ENCODE measurements around the gene CLTCL1. TPM values are rescaled to one million over a fixed set of nuclear protein-coding genes. Genes with fewer than 3 reads are reported as not detected.
"Not testable (repeated sequence)": the region's sequence is repeated elsewhere in the genome, so short reads cannot be mapped to it uniquely, and the experiment has no call there.

Gene CLTCL1
- polyA plus RNA-seq, 3 donors = 3.9 to 5.4 (median 4.5) TPM

DNA sequence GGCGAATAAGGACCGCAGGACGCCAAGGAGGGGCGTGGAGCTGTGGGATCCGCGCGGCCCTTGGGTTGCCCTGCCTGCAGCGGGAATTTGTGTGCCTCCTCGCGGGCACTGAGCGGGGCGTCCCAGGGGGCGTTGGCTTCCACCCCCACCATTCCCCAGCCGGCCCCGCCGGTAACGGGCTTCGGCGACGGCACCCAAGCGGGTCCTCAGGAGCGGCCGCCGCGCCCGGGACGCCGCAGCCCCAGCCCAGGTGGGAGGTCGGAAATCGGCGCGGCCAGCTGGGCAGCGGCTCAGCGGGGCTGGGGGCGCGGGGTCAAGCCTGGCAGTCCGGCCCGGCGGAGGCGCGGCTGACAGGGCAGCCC is 320 bp downstream of the CLTCL1 start:
- no peak for DNase-seq (ENCODE audit: low read depth in 3 of 3, low spot score in 2 of 3)

DNA sequence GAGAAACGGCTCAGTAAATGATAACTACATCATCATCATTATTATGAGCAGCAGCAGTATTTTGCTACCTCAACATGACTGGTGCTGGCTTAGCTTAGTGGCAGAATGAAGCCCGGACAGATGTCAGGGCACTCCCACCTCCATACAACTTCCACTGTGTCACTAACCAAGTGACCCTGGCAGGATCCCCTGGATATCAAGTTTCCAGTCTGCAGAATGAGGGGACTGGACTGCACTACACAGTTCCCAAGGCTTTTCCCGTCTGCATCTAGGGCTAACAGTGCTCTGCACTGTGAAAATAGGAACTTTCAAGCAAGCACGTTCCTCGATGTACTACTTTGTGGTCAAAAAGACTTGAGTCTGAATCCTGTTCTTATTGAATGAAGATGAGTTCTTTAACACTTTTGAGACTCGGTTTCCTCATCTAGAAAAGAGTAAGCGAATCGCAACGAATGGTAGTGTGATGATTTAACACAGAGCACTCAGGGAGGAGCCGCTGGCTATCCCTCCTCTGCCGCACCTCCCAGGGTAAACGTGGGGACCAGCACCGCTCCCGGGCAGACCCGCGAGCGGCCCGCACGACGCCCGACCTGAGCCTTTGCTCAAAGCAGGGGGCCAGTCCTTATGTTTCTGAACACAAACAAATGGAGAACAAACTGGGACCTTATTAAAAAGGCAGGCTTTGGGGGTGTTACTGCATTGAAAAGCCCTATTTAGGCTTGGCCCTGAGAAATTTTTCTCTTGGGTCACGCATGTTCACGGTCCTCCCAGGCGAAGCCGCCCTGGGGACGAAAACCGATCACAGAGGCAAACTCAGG is 910 bp downstream of the CLTCL1 start:
- DNase-seq (ENCODE audit: low read depth in 3 of 3, low spot score in 2 of 3) = no peak

DNA sequence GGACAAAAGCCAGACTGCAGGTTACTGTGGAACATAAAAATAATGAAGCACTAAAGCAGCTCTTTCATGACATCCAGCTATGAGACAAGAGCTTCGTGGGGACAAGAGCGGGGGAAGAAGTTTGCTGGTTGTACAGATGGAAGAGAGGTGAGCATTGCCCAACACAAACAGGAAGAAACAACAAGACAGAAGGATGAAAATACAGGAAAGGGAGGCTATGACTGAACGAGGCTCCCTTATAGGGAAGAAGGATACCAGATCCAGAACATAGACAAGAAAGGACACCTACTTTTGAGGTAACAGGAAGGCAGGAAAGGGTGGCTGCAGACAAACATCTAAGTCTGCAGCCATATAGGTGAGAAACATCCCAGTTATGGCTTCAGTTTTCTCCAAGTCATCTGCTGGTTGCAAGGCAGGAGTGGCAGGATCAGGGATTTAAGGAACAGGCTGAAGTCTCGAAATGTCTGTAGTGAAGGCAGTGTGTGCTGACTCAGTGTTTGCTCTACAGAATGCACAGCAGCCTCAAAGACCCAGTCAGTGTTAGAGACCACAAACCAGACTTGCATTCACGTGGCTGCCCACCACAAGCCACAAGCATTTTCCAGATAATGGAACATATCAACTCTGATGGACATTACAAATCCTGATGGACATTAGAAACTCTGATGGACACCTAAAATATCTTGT is 1.9 kb downstream of the CLTCL1 start:
- DNase-seq (ENCODE audit: low read depth in 3 of 3, low spot score in 2 of 3) = no peak

DNA sequence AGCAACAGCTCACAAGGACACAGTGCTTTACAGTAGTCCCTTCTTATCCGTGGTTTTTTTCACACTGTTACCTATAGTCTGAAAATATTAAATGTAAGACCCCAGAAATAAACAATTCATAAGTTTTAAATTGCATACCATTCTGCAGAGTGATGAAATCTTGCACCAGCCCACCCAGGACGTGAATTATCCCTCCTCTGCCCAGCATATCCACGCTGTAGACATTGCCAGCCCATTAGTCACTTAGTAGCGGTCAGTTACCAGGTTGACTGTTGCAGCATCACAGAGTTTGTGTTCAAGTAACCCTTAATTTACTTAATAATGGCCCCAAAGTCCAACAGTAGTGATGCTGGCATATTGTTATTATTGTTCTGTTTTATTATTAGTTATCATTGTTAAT is 3.6 kb downstream of the CLTCL1 start:
- DNase-seq (ENCODE audit: low read depth in 3 of 3, low spot score in 2 of 3) = no peak

DNA sequence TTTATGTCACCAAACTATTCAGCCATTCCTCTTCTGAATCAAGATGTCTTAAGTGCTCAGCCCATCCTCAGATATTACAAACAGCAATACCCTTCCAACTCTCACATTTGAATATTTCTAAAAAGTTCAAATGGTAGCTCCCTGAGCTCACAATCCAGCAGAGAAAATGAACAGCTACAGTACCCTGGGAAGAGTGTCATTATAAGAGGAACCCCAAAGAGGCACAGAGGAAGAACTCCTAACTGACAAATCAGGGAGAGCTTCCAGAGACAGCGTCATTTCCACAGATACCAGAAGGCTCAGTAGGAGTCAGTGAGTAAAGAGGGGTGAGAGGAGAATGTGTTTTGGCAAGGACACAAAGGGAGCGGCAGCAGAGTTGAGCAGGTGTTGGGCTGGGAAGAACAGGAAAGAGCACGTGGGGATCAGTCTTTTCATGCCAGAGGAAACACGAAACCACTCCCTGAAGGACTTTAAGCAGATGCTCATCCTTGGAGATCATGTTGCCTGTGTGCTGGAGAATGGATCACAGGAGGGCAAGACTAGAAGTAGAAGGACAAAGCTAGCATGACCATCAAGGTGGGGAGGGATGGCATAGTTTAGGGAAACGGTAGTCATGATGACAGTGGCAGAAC is 4.3 kb downstream of the CLTCL1 start:
- DNase-seq (ENCODE audit: low read depth in 3 of 3, low spot score in 2 of 3) = no peak

DNA sequence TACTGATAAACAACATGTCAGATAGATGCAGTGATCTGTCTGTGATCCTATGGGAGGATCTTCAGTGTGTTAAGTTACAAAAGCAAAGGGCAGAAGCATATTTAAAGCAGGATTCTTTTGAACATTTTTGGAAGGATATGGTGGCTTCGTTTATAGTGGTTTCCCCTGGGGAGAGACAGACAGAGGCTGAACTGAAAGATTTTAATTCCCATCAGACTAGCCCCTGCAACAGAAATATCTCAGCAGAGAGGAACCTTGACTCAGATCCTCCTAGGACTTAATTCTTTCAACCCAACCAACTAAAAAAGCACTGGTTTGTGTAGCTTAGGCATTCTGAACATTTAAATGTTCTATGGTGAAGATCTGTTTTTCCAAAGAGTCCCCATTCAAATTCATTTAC is 5.7 kb downstream of the CLTCL1 start:
- no peak for DNase-seq (ENCODE audit: low read depth in 3 of 3, low spot score in 2 of 3)

DNA sequence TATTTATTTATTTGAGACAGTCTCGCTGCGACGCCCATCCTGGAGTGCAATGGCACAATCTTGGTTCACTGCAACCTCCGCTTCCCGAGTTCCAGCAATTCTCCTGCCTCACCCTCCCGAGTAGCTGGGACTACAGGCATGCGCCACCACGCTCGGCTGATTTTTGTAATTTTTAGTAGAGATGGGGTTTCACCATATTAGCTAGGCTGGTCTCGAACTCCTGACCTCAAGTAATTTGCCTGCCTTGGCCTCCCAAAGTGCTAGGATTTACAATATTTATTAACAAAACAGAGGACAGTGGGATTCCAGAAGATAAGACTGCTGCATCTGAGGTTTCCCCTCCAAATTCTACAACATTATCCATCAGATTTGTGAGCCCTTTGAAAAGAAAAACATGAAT is 12.4 kb downstream of the CLTCL1 start:
- DNase-seq (ENCODE audit: low read depth in 3 of 3, low spot score in 2 of 3) = not testable (repeated sequence)

DNA sequence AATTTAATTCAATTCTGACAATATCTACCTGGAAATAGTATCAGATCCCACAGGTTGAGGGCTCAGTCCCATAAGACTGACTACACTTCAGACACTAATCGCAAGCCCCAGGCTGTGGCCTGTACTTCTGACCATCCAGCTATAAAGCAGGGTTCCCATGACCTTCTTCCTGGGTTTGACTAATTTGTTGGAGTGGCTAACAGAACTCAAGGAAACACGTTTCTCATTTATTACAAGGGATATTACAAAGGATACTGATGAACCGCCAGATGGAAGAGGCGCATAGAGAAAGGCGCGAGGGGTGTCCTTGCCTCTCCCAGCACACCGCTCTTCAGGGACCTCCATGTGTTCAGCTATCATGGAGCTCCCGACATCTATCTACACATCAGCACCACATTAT is 13.7 kb downstream of the CLTCL1 start:
- DNase-seq (ENCODE audit: low read depth in 3 of 3, low spot score in 2 of 3) = no peak

DNA sequence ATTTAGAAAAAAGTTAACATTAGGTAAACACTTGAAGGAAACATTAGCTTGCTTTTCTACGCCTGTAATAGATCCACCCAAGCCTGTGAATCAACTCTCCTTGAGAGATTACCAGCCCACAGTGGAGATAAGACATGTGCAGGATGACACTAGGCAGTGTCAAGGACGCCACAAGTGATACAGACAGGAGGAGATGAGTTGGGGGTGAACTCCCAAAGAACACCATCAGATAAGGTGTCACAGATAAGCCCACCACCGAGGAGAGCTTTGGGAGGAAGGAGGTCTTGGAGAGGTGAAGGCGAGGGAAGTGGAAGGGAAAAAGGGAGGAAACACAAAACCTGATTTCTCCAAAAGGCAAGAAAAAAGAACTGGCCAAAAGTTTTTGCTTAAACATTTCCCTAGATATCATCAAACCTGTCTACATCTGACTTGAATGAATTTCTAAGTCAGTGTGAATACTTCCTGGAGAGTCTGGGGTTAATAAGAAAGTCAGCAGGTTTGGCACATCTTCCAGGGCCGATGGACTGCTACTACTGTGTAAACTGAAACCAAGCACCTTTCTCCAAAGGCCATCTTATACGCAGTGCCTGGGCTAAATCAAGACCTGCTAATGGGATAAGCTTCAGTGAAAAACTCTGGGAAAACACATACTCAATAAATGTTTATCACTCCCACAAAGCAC is 15.5 kb downstream of the CLTCL1 start:
- DNase-seq (ENCODE audit: low read depth in 3 of 3, low spot score in 2 of 3) = no peak

DNA sequence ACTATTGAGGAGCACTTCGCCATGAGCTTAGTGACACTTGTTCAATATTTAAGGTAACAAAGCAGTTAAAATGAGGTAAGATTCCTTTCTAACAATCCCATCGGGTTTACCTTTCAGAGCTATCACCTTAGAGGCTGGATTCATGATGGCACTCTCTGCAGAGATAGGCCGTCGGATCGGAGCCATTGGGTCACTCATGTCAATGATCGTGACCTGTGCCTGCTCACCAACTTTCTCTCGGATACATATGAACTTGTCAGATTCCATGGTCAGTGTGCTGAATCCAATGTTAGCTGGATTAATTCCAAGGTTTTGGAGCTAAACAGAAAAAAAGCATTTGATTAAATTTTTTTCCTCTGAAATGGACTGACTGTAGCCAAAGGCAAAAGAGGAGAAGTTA is 16.0 kb downstream of the CLTCL1 start:
- DNase-seq (ENCODE audit: low read depth in 3 of 3, low spot score in 2 of 3) = no peak

DNA sequence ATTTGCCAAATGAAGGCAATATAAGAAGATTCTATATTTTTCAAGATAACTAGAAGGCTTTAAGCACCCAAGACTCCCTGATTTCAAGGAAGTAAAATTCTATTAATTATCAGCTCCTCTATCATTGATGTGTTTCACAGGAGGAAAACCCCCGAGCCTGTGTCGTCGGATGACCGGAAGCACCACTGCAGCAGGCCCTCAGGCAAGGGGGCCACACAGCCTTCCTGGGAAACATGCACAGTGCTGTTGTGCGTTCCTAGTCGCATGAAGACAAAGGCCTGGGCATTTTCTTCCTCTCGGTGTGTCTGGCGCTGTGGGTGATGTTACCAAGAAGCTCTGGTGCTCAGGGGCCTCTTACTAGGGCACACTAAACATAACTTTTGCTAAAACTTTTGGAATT is 16.4 kb downstream of the CLTCL1 start:
- DNase-seq (ENCODE audit: low read depth in 3 of 3, low spot score in 2 of 3) = no peak

DNA sequence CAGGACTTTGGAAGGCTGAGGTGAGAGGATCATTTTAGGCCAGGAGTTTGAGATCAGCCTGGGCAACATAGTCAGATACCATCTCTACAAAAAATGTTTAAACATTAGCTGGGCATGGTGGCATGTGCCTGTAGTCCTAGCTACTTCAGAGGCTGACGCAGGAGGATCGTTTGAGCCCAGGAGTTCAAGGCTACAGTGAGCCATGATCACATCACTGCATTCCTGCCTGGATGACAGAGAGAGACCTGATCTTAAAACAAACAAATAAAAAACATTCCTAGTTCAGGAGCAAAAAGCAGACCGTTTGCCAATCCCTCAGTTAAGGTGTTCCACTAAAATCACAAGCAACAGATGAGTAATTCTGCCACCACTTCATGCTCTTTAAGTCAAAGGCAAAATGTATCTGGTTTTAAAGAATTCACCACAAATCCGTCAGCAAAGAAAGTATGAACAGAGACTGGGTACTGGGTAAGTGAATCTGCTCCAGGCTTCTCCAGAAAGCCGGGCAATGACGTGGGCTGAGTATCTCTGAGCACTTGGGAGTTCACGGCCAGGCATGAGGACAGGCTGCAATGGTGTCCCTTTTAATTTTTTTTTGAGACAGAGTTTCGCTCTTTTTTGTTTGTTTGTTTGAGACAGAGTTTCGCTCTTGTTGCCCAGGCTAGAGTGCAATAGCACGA is 19.5 kb downstream of the CLTCL1 start:
- DNase-seq (ENCODE audit: low read depth in 3 of 3, low spot score in 2 of 3) = no peak

DNA sequence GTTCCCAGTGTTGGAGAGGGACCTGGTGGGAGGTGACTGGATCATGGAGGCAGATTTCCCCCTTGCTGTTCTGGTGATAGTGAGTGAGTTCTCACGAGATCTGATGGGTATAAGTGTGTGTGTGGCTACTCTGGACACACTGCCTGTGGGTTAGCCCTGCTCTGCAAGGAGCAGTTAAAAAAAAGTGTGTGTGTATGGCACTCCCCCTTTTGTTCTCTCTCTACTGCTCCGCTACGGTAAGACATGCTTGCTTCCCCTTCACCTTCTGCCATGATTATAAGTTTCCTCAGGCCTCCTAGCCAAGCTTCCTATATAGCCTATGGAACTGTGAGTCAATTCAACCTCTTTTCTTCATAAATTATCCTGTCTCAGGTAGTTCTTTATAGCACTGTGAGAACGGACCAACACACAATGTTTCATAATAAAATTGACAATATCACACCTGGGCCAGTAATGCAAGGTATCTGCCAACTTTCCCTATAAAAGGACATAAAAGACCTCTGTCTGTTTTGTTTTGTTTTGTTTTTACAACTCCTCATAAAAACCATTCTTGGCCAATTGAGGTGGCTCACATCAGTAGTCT is 20.2 kb downstream of the CLTCL1 start:
- DNase-seq (ENCODE audit: low read depth in 3 of 3, low spot score in 2 of 3) = no peak

DNA sequence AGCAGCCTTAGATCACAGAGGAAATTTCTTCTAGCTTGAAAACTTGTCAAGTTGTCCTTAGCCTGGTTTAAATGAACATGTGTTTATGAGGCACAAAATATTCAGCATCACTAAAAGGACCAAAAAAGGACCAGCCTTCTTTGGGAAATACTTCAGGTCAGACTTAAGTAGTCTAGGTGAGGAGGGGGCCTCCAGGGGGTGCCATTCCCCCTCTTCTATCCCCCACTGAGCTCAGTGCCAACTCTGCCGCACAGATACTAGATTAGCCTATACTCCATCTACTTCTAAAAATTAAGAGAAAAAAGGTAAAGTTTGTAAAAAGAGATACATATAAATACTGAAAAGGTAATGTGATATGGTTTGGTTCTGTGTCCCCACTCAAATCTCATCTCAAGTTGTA is 20.6 kb downstream of the CLTCL1 start:
- no peak for DNase-seq (ENCODE audit: low read depth in 3 of 3, low spot score in 2 of 3)

DNA sequence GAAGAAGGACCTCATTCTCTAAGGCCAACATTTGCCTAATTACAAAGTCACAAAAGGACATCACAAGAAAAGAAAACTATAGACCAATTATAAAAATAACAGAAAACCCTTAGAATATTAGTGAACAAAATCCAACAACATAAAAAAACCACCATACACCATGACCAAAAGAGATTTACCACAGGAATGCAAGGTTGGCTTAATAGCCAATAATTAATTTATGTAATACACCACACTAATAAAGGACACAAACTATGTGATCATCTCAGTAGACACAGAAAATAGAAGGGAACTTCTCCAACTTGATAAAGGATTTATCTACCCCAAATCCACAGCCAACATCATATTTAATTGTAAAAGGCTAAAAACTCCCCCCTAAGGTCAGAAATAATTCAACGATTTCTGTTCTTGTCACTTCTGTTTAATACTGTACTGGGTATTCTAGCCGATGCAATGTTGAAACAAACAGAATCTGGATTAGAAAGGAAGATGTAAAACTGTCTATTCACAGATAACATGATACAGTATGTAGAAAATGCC is 24.9 kb downstream of the CLTCL1 start:
- DNase-seq (ENCODE audit: low read depth in 3 of 3, low spot score in 2 of 3) = no peak

DNA sequence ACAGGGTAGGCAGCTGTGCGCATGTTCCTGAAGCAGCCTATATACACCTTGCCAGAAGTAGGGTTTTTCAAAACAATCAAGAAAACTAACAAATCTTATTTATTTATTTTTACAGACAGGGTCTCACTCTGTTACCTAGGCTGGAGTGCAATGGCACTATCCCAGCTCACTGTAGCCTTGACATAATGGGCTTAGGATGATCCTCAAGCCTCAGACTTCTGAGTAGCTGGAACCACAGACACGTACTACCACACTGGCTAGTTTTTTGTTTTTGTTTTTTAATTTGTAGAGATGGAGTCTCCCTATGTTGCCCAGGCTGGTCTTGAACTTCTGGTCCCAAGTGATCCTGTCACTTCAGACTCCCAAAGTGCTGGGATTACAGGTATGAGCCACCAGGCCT is 25.7 kb downstream of the CLTCL1 start:
- DNase-seq (ENCODE audit: low read depth in 3 of 3, low spot score in 2 of 3) = no peak

DNA sequence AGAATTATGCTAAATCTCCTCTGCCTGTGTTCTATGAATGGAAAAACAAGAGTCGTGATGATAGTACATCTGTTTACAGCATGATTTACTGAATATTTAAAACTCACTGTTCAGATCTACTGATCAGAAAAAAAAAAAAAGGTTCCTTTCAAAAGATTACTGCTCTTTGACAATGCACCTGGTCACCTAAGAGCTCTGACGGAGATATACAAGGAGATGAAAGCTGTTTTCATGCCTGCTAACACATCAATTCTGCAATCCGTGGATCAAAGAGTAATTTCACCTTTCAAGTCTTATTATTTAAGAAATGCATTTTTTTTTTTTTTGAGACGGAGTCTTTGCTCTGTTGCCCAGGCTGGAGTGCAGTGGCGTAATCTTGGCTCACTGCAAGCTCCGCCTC is 30.7 kb downstream of the CLTCL1 start:
- DNase-seq (ENCODE audit: low read depth in 3 of 3, low spot score in 2 of 3) = no peak

DNA sequence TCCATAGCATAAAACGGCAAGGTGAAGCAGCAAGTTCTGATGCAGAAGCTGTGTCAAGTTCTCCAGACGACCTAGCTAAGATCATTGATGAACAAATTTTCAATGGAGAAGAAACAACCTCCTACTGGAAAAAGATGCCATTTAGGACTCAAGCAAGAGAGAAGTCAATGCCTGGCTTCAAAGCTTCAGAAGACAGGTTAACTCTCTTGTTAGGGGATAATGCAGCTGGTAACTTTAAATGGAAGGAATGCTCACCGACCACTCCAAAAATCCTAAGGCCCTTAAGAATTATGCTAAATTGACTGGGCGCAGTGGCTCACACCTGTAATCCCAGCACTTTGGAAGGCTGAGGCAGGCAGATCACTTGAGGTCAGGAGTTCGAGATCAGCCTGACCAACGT is 31.3 kb downstream of the CLTCL1 start:
- DNase-seq (ENCODE audit: low read depth in 3 of 3, low spot score in 2 of 3) = no peak

DNA sequence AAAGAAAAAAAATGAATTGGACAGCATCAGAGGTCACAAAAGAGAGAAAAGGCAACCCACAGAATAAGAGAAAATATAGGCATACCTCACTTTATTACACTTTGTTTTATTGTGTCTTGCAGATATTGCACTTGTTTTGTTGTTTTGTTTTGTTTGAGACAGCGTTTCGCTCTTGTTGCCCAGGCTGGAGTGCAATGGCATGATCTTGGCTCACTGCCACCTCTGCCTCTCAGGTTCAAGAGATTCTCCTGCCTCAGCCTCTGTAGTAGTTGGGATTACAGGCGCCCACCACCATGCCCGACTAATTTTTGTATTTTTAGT is 32.6 kb downstream of the CLTCL1 start:
- not testable (repeated sequence) for DNase-seq (ENCODE audit: low read depth in 3 of 3, low spot score in 2 of 3)

DNA sequence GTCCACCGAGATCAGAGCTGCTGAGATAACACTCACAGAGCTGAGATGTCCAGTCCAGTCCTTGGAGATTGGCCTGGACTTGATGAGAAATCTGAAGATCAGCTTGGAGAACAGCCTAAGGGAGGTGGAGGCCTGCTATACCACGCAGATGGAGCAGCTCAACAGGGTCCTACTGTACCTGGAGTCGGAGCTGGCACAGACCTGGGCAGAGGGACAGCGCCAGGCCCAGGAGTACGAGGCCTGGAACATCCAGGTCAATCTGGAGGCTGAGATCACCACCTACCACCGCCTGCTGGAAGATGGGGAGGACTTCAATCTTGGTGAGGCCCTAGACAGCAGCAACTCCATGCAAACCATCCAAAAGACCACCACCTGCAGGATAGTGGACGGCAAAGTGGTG is 33.1 kb downstream of the CLTCL1 start:
- DNase-seq (ENCODE audit: low read depth in 3 of 3, low spot score in 2 of 3) = no peak

Measured in right renal cortex interstitium (tissue), 3 donors.